ENCODE data around the gene ZNF33A.
"Not testable (repeated sequence)": the region's sequence is repeated elsewhere in the genome, so short reads cannot be mapped to it uniquely, and the experiment has no call there.

Gene ZNF33A

GRCh38 chr10:38010119-38010903 is at the start of gene ZNF33A:
Gene ZNF33A (plus strand): TSS chr10:38010675. CDS start chr10:38012342, 1,667 bp downstream.
- peak; percentile 64 for DNase-seq

DNA sequence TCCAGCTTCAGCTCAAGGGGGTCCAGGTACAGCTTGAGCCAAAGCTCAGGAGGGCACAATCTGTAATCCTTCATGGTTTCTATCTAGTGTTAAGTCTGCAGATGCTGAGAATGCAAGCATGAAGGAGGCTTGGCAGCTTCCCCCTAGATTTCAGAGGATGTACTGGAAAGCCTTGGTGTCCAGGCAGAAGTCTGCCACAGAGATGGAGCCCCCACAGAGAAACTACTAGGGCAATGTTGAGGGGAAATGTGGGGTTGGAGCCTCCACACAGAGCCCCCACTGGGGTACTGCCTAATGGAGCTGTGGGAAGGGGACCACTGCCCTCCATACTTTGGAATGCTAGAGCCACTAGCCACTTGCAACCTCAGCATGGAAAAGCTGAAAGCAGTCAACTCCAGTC is 45.5 kb upstream of the ZNF33A start:
- no peak for DNase-seq

- no peak for DNase-seq
Measured at GRCh38 chr10:37972396-37972795, 38.1 kb upstream of the ZNF33A start.

DNA sequence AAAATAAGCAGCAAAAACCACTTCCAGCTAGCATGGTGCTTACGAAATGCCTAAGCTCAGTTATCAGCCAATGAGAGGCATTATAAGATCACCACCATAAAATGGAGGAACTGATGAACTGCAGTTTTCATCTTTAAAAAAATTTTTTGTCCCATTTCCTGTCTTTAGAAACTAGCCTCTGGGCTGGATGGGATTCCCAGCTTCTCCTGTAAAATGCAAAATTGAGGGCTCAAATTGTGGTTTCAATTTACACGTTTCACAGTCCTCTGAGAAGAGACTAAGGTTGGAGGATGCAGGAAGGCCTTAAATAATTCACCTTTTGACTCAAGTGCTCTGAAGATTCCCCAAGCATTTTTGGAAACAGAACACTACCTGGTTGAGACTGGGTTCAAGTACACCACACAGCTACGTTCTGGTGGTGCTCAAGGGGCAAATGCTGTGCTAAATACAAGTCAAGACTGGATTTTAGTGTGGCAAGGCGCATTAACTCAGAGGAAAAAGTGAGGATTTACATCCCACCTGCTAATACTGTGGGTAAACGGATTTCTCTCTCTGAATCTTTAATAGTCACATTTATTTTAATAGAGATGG is 35.0 kb upstream of the ZNF33A start:
- no peak for DNase-seq

DNA sequence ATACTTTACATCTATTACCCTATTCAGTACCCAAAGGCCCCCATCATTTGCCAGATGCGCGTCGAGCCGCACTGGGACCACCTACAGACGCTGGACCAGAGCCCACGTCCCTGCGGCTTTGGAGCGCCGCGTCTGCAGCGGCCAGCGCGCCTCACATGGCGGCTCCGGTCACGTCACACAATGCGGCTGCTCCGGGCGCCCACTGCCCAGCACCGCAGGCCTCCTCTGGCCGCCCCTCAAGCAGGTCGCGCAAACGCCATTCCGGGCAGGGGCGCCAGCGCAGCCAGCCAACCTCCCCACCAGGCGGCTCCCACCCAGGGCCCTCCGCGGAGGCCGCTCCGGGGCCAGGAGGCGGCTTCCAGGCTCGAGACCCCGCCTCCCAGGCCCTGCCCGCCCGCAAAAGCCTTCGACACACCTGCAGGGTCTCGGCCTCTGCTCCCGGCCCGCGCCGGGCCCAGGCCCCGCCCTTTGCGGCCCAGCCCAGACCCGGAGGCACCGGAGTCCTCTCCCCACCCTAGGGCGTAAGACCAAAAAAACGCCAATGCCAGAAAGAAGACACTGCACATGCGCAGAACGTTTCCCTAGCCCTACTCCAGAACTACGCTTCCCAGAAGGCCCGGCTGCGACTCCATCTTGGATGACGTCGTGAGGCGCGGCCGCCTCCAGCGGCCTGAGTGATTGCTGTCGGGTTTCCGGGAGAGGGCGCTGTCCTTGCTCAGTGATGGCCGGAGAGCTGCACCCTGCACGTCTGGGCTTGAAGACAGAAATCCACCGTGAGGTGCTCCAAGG is 34.2 kb upstream of the ZNF33A start, which contains the start of gene ZNF25:
TSS of gene ZNF25 (minus strand) at position 557 of the 789 bp plus-strand sequence. CDS start 4,925 bp downstream, outside the sequence.
- DNase-seq, result peak; percentile 83

DNA sequence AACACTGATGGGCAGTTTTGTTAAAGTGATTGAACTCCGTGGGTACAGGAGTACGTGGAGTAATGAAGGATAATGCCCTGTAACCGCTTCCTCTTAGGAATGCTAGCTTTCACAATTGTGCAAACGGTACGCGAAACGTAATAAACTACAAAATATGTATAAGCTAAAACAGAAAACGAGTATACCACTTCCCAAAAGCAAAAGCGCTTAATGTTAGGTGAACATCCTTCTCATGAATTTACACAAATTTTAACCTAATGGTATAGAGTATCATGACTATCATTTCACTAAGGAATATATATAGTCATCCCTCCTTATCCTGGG is 33.6 kb upstream of the ZNF33A start:
- no peak for DNase-seq

GRCh38 chr10:37991655-37992054 is 18.8 kb upstream of the ZNF33A start:
- no peak for DNase-seq

- no peak for DNase-seq
Measured at GRCh38 chr10:37992083-37992482, 18.4 kb upstream of the ZNF33A start.

DNA sequence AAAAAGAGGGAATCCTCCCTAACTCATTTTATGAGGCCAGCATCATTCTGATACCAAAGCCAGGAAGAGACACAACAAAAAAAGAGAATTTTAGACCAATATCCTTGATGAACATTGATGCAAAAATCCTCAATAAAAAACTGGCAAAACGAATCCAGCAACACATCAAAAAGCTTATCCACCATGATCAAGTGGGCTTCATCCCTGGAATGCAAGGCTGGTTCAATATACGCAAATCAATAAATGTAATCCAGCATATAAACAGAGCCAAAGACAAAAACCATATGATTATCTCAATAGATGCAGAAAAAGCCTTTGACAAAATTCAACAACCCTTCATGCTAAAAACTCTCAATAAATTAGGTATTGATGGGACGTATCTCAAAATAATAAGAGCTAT is 11.6 kb upstream of the ZNF33A start:
- DNase-seq, result not testable (repeated sequence)

GRCh38 chr10:38000474-38000873 is 10.0 kb upstream of the ZNF33A start:
- not testable (repeated sequence) for DNase-seq

DNA sequence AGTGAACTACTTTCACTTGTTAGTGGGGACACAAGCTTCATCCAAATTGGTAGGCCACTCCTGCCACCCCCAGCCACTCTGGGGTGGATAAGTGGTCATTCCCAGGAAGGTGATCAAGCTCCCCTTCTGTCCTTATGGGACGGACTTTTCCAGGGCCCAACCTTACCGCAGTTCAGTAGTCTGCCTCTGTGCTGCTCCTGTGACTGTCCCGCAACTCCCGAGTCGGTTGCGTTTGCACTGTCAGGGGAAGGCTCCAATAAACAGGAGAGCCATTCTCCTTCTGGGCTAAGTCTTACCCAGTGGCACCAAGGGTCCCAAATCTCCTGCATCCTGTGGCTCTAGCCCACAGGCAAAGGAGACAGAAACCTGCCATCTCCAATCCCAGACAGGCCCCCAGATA is 7.4 kb upstream of the ZNF33A start:
- no peak for DNase-seq

- DNase-seq, result no peak
Measured at GRCh38 chr10:38003588-38003987, 6.9 kb upstream of the ZNF33A start.

- DNase-seq, result no peak
Measured at GRCh38 chr10:38007551-38007950, 2.9 kb upstream of the ZNF33A start.

DNA sequence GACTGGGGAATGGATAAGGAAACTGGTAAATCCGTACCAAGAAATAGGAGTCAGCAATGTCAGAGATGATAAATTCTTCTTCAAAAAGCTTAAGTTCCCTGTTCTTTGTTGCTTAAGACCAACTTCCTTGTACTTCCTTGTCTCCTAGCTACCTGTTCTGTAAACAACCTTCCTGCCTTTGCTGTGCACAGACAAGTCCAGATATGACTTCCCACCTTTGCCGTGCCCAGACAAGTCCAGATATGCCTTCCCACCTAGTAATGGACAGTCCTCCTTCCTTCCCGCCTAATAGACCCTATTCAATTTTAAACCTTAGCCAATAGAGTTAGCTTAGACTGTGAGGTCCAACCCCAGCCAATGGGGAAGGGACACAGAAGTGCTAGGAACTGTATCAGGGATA is 2.5 kb upstream of the ZNF33A start:
- DNase-seq, result no peak

- DNase-seq, result no peak
Measured at GRCh38 chr10:38016354-38016753, 5.9 kb downstream of the ZNF33A start.

- DNase-seq, result not testable (repeated sequence)
Measured at GRCh38 chr10:38019124-38019523, 8.6 kb downstream of the ZNF33A start.

- DNase-seq, result no peak
Measured at GRCh38 chr10:38025283-38025682, 14.8 kb downstream of the ZNF33A start.

GRCh38 chr10:38027986-38028385 is 17.5 kb downstream of the ZNF33A start:
- no peak for DNase-seq

DNA sequence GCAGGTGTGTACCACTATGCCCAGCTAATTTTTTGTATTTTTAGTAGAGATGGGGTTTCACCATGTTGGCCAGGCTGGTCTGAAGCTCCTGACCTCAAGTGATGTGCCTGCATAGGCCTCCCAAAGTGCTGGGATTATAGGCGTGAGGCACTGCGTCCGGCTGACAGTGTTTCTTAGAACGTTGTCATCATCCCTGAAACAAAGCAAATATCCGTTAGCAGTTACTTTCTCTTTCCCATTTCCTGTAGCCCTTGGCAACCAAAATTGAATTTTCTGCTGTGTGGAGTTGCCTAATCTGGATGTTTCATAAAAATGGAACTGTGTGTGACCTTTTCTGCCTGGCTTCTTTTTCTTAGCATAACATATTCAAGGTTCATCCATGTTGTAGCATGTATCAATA is 22.4 kb downstream of the ZNF33A start:
- DNase-seq, result no peak

GRCh38 chr10:38038107-38038931 is 27.8 kb downstream of the ZNF33A start:
- no peak for DNase-seq

GRCh38 chr10:38038932-38039245 is 28.4 kb downstream of the ZNF33A start:
- no peak for DNase-seq

- no peak for DNase-seq
Measured at GRCh38 chr10:38043516-38043915, 33.0 kb downstream of the ZNF33A start.

DNA sequence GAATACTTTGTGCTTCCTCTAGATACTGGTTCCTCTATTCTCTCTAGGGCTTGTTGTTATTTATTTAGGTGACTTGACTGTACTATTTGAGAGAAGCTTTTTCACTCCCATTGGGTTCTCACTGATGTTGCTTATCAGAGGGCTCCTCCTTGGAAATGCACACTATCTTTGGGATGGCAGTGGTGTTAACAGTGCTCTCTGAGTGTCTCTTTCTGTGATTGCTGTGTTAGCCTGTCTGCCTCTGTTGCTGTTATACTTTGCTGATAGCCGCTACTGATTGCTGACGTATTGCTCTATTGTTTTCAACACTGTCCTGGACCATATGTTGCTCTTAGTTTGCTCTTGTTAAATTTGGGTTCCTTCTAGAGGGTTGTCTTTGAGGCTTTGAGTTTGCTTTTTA is 34.7 kb downstream of the ZNF33A start:
- DNase-seq, result no peak

All from NCI-H2081 treated with DMSO at 0.1 percent for 48 hours (cell line).